AG20443 (cell line): Measurements from ENCODE around the gene MRPL41.
"Not testable (repeated sequence)": the region's sequence is repeated elsewhere in the genome, so short reads cannot be mapped to it uniquely, and the experiment has no call there.

ENCODE experiments used
- DNase-seq: peaks from one replicate; pipeline ENCODE4 v3.0.0; 2012; ENCODE audit warnings: low spot score, mixed read lengths

The MRPL41 gene

DNA sequence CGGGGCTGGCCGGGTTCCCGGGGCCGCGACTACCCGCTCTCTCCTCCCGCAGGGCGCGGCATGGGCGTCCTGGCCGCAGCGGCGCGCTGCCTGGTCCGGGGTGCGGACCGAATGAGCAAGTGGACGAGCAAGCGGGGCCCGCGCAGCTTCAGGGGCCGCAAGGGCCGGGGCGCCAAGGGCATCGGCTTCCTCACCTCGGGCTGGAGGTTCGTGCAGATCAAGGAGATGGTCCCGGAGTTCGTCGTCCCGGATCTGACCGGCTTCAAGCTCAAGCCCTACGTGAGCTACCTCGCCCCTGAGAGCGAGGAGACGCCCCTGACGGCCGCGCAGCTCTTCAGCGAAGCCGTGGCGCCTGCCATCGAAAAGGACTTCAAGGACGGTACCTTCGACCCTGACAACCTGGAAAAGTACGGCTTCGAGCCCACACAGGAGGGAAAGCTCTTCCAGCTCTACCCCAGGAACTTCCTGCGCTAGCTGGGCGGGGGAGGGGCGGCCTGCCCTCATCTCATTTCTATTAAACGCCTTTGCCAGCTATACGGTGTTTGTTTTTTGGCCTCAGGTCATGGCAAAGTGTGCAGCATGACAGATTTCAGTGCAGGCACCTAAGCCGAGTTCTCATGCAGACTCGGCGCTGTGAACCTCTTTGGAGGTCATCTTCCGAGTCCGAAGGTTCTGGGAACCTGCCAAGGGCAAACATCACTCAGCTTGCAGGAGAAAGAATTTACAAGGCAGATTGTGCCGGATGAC, 516 bp downstream of the MRPL41 start:
- no peak for DNase-seq

- DNase-seq: not testable (repeated sequence)
Observed at GRCh38 chr9:137553654-137554053, 2.0 kb downstream of the MRPL41 start.

DNA sequence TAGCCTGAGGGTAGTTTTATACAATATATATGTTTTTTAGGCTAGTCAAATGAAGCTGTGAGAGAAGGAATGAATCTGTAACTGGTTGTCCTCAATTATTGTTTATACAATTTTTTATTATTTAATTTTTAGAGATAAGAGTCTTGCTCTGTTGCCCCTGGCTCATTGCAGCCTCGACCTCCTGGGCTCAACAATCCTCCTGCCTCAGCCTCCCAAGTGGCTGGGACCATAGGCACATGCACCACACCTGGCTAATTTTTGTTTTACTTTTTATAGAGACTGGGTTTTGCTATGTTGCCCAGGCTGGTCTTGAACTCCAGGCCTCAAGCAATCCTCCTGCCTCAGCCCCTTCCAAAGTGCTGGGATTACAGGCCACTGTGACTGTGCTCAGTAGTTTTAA, 2.7 kb downstream of the MRPL41 start:
- DNase-seq: no peak

DNA sequence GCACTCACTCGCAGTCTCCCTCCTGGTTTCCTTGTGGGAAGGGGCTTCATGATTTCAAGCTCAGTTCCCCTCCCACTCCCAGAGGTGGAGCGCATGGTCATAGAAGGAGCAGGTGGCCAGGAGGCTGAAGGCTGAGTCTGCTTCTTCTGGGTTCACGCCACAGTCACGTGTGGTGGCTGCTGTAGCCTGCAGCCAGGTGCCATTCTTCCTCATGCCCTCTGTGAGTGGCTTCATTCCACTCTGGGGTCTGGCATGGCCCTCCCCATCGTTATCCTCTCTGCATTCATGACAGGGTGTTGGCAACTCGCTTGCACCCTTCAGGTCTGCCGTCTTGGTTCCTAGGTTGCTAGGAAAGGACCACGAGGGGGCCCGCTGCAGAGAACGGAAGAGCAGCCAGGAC, 3.5 kb downstream of the MRPL41 start:
- DNase-seq: no peak

DNA sequence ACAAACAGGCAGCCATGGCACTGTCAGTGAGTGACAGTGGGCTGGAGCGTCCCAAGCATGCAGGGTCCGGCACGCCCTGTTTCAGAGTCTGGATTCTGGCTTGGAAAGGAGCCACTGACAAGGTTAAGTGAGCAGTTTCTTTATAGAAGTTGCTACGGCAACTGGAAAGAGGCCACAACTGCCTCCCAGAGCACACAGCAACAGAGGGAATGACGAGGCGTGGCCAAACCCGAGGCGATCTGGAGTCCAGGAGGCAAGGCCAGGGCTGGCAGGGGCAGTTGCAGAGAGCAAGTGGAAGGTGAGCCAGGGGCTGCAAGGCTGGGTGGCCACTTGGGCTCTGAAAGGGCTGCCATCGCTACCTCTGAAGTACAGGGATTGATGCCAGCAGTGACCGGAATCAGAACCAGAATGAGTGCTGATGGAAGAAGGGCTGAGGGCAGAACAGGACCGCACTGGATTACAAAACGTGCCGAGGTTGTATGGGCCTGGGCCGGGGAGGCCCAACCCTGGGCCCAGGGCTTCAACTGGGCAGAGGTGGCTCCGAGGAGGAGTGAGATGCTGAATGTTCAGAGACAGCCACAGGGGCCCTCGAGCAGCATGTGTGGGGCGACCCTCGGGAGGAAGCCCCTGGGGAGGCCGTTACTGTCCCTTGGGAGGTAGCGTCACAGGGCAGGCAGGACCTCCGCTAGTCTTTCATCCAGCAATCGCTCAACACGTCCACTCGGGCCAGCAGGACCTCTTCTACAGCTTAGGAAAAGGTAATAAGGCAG, 4.6 kb downstream of the MRPL41 start:
- DNase-seq: no peak

- no peak for DNase-seq
Observed at GRCh38 chr9:137558127-137558526, 6.4 kb downstream of the MRPL41 start.

DNA sequence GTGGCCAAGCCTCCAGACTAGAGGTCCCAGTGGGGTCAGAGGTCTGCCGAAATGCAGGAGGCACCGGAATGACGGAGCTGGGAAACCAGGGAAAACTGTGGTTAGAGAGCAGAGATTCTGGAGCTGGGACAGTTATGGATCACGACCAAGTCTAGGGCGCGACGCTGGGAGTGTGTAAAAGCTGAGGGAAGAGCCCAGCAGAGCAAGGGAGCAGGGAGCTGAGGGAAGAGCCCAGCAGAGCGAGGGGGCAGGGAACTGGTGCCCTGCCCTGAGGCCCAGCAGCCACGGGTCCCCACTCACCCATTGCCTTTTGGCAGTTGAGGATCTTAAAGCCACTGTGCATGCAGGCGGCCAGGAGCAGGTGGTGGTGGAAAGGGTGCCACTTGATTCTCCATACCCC, 12.5 kb downstream of the MRPL41 start:
- DNase-seq: no peak

DNA sequence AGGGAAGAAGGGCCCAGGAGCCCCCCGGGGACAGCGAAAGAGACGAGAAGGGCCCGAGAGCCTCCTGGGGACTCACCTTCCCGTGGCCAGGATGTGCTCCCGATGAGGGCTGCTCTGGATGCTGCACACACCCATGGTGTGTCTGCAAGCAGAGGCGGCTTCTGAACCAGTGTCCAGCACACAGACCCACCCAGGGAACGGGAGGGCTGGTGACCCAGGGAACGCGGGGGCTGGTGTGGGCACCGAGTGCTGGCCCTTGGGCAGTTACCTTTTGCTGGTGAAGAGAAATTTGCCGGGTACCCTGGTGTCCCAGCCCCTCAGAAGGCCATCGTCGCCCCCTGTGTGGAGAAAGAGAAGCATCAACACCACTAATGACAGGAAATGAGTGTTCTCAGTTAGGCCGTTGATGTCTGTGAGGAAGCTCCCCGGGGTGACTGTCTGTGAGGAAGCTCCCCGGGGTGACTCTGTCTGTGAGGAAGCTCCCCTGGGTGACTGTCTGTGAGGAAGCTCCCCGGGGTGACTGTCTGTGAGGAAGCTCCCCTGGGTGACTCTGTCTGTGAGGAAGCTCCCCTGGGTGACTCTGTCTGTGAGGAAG, 13.2 kb downstream of the MRPL41 start:
- DNase-seq: no peak

- DNase-seq: not testable (repeated sequence)
Observed at GRCh38 chr9:137568445-137568844, 16.8 kb downstream of the MRPL41 start.

GRCh38 chr9:137569609-137570203, 18.0 kb downstream of the MRPL41 start:
- no peak for DNase-seq

DNA sequence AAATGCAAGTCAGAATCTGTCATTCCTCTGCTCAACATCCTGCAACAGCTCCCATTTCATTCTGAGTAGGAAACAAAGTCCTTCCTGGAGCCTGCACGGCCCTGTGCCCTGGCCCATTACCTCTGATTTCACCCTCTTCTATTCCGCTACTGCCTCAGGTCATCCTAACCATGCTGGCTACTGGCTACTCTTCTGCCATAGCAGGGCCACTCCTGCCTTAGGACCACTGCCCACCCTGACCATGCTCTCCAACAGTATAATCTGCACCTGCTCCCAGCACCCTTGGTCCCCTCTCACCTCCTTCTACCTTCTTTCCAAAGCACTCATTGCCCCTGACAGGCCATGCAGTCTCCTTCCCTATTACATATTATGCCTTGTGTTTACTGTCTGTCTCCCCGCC, 18.9 kb downstream of the MRPL41 start:
- DNase-seq: no peak

DNA sequence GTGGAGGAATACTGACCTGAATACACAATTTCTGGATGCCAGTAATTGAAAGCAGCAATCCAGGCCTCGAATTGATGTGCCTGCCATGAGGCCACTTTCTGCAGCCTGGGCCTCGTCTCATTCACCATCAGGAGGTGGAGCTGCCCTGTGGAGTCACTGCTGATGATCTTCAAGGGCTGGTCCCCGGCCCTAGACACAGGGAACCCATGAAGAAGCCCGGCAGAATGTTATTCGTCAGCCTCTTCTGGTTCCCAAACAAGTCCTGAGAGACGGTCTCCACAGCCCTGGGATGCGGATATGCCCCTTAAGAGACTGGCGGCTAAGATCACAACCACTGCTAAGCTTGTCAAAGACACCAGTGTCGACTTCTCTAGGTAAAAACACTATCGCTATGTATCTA, 22.5 kb downstream of the MRPL41 start:
- DNase-seq: no peak

- no peak for DNase-seq
Observed at GRCh38 chr9:137575364-137575715, 23.7 kb downstream of the MRPL41 start.

DNA sequence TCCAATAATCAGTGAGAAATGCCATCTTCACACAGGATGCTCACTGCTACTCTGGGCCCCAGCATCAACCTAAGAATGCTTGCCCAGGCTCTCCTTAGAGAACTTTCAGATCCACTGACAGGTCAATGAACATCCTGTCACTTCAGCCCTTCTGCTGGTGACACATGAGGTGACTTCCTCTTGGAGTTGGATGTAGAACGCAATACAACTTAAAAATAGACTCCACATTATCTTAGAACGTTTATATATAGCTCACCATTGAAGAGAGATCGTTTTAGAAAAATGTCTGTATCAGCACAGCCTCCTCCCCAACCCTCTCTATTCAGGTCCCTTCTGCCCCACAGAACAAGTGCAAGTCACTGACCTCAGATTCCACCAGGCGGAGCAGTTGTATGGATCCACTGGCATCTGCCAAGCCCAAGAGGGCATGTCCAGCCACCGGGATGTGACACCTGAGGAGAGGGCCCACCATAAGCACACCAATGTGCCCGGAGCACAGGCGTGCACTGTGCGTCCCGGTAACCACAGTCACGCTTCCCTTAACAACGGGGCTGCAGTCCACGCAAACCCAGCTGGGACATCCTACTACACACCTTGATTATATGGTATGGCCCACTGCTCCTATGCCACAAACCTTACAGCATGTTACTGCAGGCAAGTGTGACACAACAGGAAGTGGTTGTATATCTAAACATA, 24.2 kb downstream of the MRPL41 start:
- no peak for DNase-seq

GRCh38 chr9:137578518-137579258, 27.0 kb downstream of the MRPL41 start, which contains the start of gene DPH7:
DPH7 (minus strand) TSS chr9:137578925; CDS start chr9:137578777, 148 bp downstream.
- DNase-seq: peak; percentile 98

GRCh38 chr9:137579259-137579604, 27.6 kb downstream of the MRPL41 start:
- no peak for DNase-seq

DNA sequence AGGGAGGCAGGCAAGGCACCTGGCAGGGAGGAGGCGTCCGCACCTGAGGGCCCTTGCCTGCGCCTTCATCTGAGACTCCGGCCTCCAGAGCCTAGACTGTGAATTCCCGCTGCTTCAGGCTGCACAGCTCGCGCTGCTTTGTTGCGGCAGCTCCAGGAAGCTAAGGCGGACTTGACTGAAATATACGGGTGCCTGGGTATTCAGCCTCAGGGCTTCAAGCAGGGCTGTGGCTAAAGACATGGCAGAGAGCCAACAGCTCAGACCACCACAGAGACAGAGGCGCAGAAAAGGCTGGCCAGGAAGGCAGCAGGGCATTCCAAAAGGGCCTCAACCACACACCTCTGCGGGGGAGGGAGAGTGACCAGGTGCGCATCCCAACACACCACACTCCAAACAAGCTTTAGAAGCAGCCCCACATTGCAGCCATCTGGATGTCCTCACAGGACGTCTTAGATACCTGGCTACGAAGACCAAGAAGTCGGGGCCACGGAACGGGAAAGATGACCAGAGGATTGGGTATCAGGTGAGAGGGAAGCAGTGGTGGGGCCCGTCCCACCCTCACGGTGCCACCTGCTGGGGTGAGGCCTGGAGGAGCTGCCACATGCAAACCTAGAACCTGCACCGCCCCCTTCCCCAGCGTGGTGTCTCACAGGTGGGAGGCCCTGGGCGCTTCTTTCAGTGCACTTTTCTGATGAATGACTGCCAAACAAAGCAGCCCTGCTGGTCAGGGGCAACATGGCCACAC, 28.7 kb downstream of the MRPL41 start:
- DNase-seq: no peak

DNA sequence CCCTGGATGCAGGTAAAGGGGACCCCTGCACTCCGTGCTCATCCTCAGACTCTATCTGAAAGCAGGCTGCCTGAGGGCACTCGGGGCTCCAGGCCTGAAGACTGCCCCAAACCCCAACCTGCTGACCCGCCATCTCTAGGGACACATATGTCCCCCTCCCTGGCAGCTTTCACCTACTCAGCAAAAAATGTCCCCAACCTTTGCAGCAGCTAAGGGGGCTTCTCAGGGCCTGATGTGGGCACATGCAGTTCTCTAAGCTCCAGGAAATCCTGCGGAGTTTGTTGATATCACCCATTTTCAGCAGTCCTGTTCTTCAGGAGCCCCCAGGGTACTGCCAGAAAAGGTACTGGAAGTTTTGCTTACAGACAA, 29.3 kb downstream of the MRPL41 start:
- no peak for DNase-seq

- no peak for DNase-seq
Observed at GRCh38 chr9:137581361-137582285, 29.9 kb downstream of the MRPL41 start.
